ENCODE results near the gene CNOT4. TPM values are rescaled to one million over a fixed set of nuclear protein-coding genes. Genes with fewer than 3 reads are reported as not detected.

CNOT4 gene, protein sequence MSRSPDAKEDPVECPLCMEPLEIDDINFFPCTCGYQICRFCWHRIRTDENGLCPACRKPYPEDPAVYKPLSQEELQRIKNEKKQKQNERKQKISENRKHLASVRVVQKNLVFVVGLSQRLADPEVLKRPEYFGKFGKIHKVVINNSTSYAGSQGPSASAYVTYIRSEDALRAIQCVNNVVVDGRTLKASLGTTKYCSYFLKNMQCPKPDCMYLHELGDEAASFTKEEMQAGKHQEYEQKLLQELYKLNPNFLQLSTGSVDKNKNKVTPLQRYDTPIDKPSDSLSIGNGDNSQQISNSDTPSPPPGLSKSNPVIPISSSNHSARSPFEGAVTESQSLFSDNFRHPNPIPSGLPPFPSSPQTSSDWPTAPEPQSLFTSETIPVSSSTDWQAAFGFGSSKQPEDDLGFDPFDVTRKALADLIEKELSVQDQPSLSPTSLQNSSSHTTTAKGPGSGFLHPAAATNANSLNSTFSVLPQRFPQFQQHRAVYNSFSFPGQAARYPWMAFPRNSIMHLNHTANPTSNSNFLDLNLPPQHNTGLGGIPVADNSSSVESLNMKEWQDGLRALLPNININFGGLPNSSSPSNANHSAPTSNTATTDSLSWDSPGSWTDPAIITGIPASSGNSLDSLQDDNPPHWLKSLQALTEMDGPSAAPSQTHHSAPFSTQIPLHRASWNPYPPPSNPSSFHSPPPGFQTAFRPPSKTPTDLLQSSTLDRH
- total RNA-seq: 10 to 100 TPM; 16.8 to 26.0 (median 20.0) TPM

GRCh38 chr7:135509839-135510591 lies at the start of gene CNOT4:
Gene CNOT4, minus strand, starts transcription at chr7:135510102. Its CDS starts 71,771 bp downstream, at chr7:135438331.
- H3K27ac ChIP-seq: peak within 1 kb of the TSS; percentile 88 to 97 (median 92)
- H3K9me3 ChIP-seq: no peaks in the 10 kb centered on the region
- H3K27me3 ChIP-seq: no peaks in the 10 kb centered on the region
- TF ChIP-seq, protein P1, sequence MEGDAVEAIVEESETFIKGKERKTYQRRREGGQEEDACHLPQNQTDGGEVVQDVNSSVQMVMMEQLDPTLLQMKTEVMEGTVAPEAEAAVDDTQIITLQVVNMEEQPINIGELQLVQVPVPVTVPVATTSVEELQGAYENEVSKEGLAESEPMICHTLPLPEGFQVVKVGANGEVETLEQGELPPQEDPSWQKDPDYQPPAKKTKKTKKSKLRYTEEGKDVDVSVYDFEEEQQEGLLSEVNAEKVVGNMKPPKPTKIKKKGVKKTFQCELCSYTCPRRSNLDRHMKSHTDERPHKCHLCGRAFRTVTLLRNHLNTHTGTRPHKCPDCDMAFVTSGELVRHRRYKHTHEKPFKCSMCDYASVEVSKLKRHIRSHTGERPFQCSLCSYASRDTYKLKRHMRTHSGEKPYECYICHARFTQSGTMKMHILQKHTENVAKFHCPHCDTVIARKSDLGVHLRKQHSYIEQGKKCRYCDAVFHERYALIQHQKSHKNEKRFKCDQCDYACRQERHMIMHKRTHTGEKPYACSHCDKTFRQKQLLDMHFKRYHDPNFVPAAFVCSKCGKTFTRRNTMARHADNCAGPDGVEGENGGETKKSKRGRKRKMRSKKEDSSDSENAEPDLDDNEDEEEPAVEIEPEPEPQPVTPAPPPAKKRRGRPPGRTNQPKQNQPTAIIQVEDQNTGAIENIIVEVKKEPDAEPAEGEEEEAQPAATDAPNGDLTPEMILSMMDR (IDR thresholded peaks at IDR 0.05): peak in 1 of 5 experiments; percentile 25
- TF ChIP-seq EP300 (IDR thresholded peaks at IDR 0.05): peak; percentile 55 to 93
- TF ChIP-seq POLR2A (IDR thresholded peaks at IDR 0.05): peak; percentile 69 to 80
- WGBS, 2 donors: 1 to 2% methylated on average over 36 to 38 of the region's 55 CpGs
- peak within 1 kb of the TSS; percentile 67 to 90 (median 84) for H3K4me3 ChIP-seq
- peaks cover 0 to 41% (median 12%) of the 10 kb centered on the region in 4 donors for H3K4me1 ChIP-seq
- peak; percentile 90 for DNase-seq (ENCODE audit: low spot score in 2 of 2)
- no peaks in the 10 kb centered on the region for H3K36me3 ChIP-seq

DNA sequence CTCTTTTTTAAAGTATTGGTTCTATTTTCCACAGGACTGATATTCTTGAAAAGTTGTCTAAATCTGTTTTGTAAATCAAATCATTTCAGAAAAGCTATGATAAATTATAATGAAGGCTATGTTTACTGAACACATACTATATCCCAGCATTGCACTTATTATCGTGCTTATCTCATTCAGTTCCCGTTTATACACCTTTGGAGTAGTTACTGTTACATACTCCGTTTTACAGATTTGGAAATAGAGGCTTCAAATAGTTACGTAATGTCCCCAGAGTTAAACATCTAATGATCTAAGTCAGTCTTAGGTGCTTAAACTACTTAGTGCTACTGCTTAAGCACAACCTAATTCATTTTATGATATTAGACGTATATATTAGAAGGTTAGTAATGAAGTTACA lies 49.0 kb upstream of the CNOT4 start:
- TF ChIP-seq, protein P1 (IDR thresholded peaks at IDR 0.05): no peak
- TF ChIP-seq POLR2A (IDR thresholded peaks at IDR 0.05) (no peak), EP300 (IDR thresholded peaks at IDR 0.05) (no peak)
- peak overlapping the region in 3 of 4 donors; percentile 84 to 93 (median 90) for H3K27ac ChIP-seq
- WGBS, 2 donors: 61 to 65% methylated on average over 5 of the region's 5 CpGs
- H3K36me3 ChIP-seq: no peaks in the 10 kb centered on the region
- H3K9me3 ChIP-seq: no peaks in the 10 kb centered on the region
- no peak for DNase-seq (ENCODE audit: low spot score in 2 of 2)
- peaks cover 0 to 33% (median 14%) of the 10 kb centered on the region in 4 donors for H3K4me1 ChIP-seq
- H3K27me3 ChIP-seq: no peaks in the 10 kb centered on the region
- H3K4me3 ChIP-seq: peak overlapping the region; percentile 63 to 91 (median 76)

DNA sequence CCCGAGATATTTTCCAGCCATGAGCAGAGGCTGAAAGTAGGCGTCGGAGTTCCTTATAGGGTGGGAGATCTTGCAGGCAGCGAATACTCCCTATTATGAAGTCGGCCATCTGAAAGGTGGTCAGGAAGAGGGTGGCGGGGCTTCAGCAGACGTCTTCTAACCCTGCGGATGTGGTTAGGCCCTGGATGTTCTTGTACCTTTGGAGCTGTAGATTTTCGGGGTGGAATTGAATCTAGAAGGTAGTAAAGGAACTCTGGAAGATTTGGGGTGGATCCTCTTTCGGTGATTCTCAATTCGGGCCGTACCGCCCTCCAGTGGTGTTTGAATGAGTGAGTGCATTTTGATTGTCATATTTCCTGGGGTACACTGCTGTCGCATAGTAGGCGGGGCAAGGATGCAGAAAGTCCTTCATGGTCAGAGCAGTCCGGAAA lies 48.5 kb upstream of the CNOT4 start:
- no peaks in the 10 kb centered on the region for H3K9me3 ChIP-seq
- 0 to 1% methylated on average over 16 of the region's 16 CpGs for WGBS, 2 donors
- peak overlapping the region; percentile 63 to 91 (median 76) for H3K4me3 ChIP-seq
- peak overlapping the region; percentile 65 to 93 (median 87) for H3K27ac ChIP-seq
- no peaks in the 10 kb centered on the region for H3K27me3 ChIP-seq
- peak; percentile 28 to 71 for DNase-seq (ENCODE audit: low spot score in 2 of 2)
- H3K4me1 ChIP-seq: peaks cover 0 to 33% (median 14%) of the 10 kb centered on the region in 4 donors
- no peaks in the 10 kb centered on the region for H3K36me3 ChIP-seq
- no peak for TF ChIP-seq EP300 (IDR thresholded peaks at IDR 0.05)
- TF ChIP-seq, protein P1 (IDR thresholded peaks at IDR 0.05): peak; percentile 32 to 50 (median 44)
- TF ChIP-seq POLR2A (IDR thresholded peaks at IDR 0.05): no peak

DNA sequence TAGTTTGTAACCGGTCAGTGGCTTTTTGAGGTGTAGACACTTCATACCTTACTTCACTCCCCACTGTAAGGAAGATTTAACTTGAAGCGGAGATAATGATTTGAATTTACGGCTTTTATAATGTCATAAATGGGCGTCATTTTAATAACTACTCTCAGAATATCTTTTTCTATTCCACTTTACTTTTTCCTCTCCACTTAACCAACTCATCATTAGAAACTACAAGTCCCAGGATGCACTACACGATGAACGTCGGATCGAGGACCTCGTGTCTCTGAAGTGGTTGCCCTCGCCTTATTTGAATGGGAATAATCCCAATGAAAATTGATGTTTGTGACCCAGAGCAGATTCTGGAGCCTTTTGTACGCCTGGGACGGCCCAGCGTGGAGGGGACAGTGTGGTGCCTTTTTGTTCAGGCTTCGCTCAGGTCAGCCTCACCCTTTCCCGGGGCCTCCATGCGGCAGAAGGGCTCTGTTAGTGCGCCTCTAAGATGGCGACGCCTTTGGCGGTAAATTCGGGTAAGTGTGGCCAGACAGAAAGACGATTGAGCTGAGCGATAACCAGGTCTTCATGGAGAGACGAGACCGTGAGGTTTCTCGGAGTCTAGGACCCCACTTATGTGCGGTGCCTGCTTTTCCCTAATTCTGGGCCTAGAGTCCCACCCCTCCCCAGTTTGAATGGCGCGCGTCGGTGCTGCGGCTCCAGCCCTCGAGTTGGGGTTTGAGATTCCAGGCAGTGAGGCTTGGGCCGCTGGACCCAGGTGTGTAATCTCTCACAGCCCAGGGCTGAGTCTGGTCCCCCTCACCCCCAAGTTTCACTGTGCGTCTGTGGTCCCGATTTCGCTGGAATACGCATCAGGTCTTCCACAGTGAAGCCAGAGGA lies 47.8 kb upstream of the CNOT4 start, which contains the start of gene NUP205:
TSS of gene NUP205 (plus strand) at position 463 of the 882 bp plus-strand sequence. CDS start at position 491, 28 bp downstream.
- WGBS, 2 donors: 3% methylated on average over 36 to 38 of the region's 38 CpGs
- H3K27ac ChIP-seq: peak within 1 kb of the TSS; percentile 65 to 93 (median 87)

More for the DNA sequence above, 47.8 kb upstream of the CNOT4 start, which contains the start of gene NUP205:
- peak within 1 kb of the TSS; percentile 63 to 91 (median 76) for H3K4me3 ChIP-seq
- no peaks in the 10 kb centered on the region for H3K36me3 ChIP-seq
- peak in 1 of 2 donors; percentile 43 for TF ChIP-seq POLR2A (IDR thresholded peaks at IDR 0.05)
- peak in 1 of 2 donors; percentile 78 for TF ChIP-seq EP300 (IDR thresholded peaks at IDR 0.05)
- TF ChIP-seq, protein P1 (IDR thresholded peaks at IDR 0.05): peak in 3 of 5 experiments; percentile 12 to 65 (median 60)
- no peaks in the 10 kb centered on the region for H3K9me3 ChIP-seq
- DNase-seq (ENCODE audit: low spot score in 2 of 2): peak in 1 of 2 donors; percentile 57
- H3K4me1 ChIP-seq: peaks cover 0 to 33% (median 14%) of the 10 kb centered on the region in 4 donors
- H3K27me3 ChIP-seq: no peaks in the 10 kb centered on the region

Data from tibial nerve (tissue), 4 donors.